Coronary artery (tissue), 2 donors: ENCODE results near the gene TMEM214.

Experiments
- DNase-seq: peaks from one replicate; pipeline ENCODE4 v3.0.0-alpha.2; 2017; ENCODE audit warnings: low spot score
- H3K27ac ChIP-seq, 2 donors: fragments of 200-600 bp; sonication (generic); one replicate each; pipeline ENCODE4 v1.5.1; 2016 to 2019
- H3K4me3 ChIP-seq: fragments of 200-600 bp; sonication (generic); 2 replicates; pipeline ENCODE4 v1.5.1; 2016; ENCODE audit warnings: mild to moderate bottlenecking, moderate library complexity
- CTCF ChIP-seq: fragments of 200-600 bp; sonication (generic); IDR thresholded peaks from one replicate; pipeline ENCODE4 v1.5.1; 2019; ENCODE audit warnings: antibody characterized with exemption

TMEM214 gene

DNA sequence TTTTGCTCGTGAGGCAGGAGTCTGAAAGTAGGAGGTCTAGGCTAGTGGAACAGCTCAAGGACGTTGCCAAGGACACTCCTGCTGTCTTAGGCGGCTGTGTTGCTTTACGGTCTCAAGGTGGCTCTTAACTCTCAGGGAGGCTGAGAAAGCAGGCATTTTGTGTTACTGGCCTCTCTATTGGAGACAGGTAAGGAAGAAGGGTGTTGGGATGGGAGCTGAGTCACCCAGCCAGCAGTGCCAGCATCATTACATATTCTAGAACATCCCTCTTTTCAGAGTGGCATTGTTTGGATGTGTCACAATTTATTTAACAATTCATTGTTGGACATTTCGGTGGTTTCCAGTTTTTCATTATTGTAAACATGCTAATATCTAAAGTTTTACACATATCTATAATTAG lies 30.8 kb upstream of the TMEM214 start:
- H3K4me3 ChIP-seq = no peak overlapping the region
- DNase-seq = no peak
- TF ChIP-seq CTCF = no peak
- H3K27ac ChIP-seq = no peak overlapping the region

DNA sequence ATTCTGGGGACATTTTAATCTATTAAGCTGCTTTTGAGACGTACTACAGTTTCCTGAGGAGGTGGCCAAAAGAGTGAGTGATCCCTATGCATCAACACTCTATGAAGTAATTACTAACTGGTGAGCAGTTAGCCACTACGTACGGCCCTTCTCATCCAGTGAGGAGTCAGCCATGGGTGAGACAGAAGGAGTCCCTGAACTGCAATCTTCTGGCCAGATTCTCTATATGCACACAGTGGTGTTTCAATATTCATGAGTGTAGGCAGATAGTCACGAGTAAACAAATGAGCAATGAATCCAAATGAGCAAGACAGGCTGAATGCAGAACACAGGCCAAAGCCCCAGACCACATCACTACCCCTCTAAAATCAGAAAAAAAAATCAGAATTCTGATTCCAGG lies 29.8 kb upstream of the TMEM214 start:
- no peak for TF ChIP-seq CTCF
- H3K4me3 ChIP-seq = no peak overlapping the region
- DNase-seq = no peak
- H3K27ac ChIP-seq = no peak overlapping the region

DNA sequence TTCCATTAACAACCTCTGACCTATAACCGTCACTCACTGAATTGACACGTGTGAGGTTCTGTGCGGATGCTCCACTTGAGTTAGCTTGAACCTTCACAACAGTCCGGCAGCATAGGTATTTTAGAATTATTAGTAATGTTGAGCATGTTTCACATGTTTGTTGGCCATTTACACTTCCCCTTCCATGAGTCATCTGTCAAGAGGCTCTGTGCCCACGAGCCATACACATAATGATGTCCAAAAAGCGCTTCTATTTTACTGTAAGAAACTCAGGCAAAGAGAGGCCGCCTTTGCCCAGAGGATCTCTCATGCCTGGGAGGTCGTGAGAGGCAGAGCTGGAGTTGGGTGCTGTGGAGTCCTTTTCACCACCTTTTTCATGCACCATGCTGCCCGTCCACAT lies 28.9 kb upstream of the TMEM214 start:
- TF ChIP-seq CTCF = no peak
- H3K4me3 ChIP-seq = no peak overlapping the region
- DNase-seq = no peak
- H3K27ac ChIP-seq = no peak overlapping the region

DNA sequence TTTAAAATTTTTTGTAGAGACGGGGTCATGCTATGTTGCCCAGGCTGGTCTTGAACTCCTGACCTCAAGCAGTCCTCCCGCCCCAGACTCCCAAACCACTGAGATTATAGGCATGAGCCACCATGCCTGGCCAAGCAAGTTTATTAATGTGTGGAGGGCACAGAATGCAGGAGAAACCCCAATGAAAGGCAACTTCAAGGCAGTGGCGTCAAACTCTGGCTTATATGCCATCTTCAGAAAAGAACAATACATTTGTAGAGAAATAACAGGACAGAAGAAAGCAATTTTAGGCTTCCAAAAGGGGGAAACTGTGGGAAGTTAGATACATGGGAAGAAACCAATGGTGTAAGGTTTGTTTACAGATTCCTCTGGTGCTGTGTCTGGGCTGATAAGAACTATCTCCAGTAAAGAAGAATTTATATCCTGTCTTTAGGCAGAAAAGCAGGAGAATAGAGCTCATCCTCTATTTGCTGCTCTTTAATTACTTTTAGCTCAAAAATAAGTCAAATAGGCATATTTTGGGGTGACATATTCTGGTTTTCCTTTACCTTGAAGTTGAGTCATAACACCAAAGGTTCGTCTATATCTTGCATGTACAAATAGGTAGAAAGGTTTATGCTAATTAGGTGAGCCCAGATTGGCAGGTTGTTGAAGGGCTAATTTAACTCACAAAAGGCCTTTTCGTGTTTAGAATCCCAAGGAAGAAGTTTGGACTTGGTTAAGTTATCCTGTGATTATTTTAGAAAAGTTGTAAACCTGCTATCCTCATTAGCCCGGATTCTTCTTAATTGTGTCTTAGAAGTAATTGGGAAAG lies 26.0 kb upstream of the TMEM214 start:
- DNase-seq = no peak
- H3K4me3 ChIP-seq = no peak overlapping the region
- no peak for TF ChIP-seq CTCF
- H3K27ac ChIP-seq = no peak overlapping the region

GRCh38 chr2:27007416-27008374 lies 25.1 kb upstream of the TMEM214 start:
- TF ChIP-seq CTCF = no peak
- DNase-seq = no peak
- Histone ChIP-seq H3K4me3 (no peak overlapping the region), H3K27ac (no peak overlapping the region)

- DNase-seq = no peak
- TF ChIP-seq CTCF = no peak
- Histone ChIP-seq H3K4me3 (no peak overlapping the region), H3K27ac (no peak overlapping the region)
These were observed 24.1 kb upstream of the TMEM214 start for GRCh38 chr2:27008678-27009077.
